Natural killer cell (primary cell): ENCODE results near the gene RNF222. TPM values are rescaled to one million over a fixed set of nuclear protein-coding genes. Genes with fewer than 3 reads are reported as not detected.
A peak's percentile ranks its signal among the peaks of the same experiment; 100 is the strongest.
"Not testable (repeated sequence)": the region's sequence is repeated elsewhere in the genome, so short reads cannot be mapped to it uniquely, and the experiment has no call there.

ENCODE experiments used
- ATAC-seq, 3 donors: fragments of 150-1000 bp in 2 of 3; fragments of 200-7000 bp in 1 of 3; cut with Tn5 transposase; 1 replicate in 1 of 3; 2 replicates in 2 of 3; pipeline ENCODE4 v1.10.0; 2021; ENCODE audit warnings: mild to moderate bottlenecking in 2 of 3, moderate library complexity in 2 of 3
- DNase-seq, 2 donors: peaks; one replicate each; pipeline versions ENCODE4 v3.0.0 to v3.0.0-alpha.2; 2013 to 2021; ENCODE audit warnings: mixed read lengths in 1 of 2
- H3K27ac ChIP-seq: one replicate; pipeline ENCODE4 v1.5.1; 2013; ENCODE audit warnings: mild to moderate bottlenecking, low read length
- H3K27me3 ChIP-seq: one replicate; pipeline ENCODE4 v1.6.1; 2013; ENCODE audit warnings: low read length; ENCODE audit not compliant: control insufficient read depth, insufficient read depth
- H3K36me3 ChIP-seq: one replicate; pipeline ENCODE4 v1.6.1; 2013; ENCODE audit warnings: low read length; ENCODE audit not compliant: control insufficient read depth, insufficient read depth
- H3K4me1 ChIP-seq: one replicate; pipeline ENCODE4 v1.6.1; 2013; ENCODE audit warnings: low read length; ENCODE audit not compliant: control insufficient read depth, insufficient read depth
- H3K4me3 ChIP-seq: one replicate; pipeline ENCODE4 v1.5.1; 2013; ENCODE audit warnings: low read length
- H3K9me3 ChIP-seq: one replicate; pipeline ENCODE4 v1.6.1; 2013; ENCODE audit warnings: low read length; ENCODE audit not compliant: control insufficient read depth, insufficient read depth
- H3K27ac Mint-ChIP-seq, 2 donors: one replicate each; pipeline ENCODE4 v1.8.0; 2022; ENCODE audit warnings: mild to moderate bottlenecking in 2 of 2, mixed read lengths in 2 of 2, moderate library complexity in 1 of 2
- H3K27me3 Mint-ChIP-seq, 2 donors: one replicate each; pipeline ENCODE4 v1.8.0; 2022; ENCODE audit warnings: low read depth in 2 of 2, mixed read lengths in 2 of 2
- H3K36me3 Mint-ChIP-seq: one replicate; pipeline ENCODE4 v1.8.0; 2022; ENCODE audit warnings: mixed read lengths
- H3K4me1 Mint-ChIP-seq, 2 donors: one replicate each; pipeline ENCODE4 v1.8.0; 2022; ENCODE audit warnings: mixed read lengths in 2 of 2
- H3K4me3 Mint-ChIP-seq: one replicate; pipeline ENCODE4 v1.8.0; 2022; ENCODE audit warnings: mild to moderate bottlenecking, moderate library complexity, mixed read lengths
- H3K9me3 Mint-ChIP-seq, 2 donors: one replicate each; pipeline ENCODE4 v1.8.0; 2022; ENCODE audit warnings: mixed read lengths in 2 of 2
- WGBS: methylation state at CpG from one replicate; pipeline ENCODE4 v1.1.7; 2013; ENCODE audit warnings: missing lambda C conversion rate; ENCODE audit not compliant: insufficient coverage; 5-methylcytosine and 5-hydroxymethylcytosine counted together
- intact Hi-C: fragments of 100-400 bp; cut with micrococcal nuclease; formaldehyde crosslinking; loops from one replicate; pipeline ENCODE4 v1.14.2; 2022
- total RNA-seq, 4 donors: library from RNA; stranded (reverse); fragments of 120-200 nt in 1 of 4; gene quantifications; one replicate each; pipeline versions ENCODE4 v1.2.3 to v1.2.4, GENCODE V29; 2013 to 2022
- TF ChIP-seq, protein P1 (sequence below): fragments of 200-600 bp; IDR thresholded peaks from one replicate; pipeline ENCODE4 v1.8.0; 2022; ENCODE audit warnings: antibody characterized with exemption

The RNF222 gene
- total RNA-seq, 3 donors from 2014 or later (not counting 1 experiment from before 2014, with no cell fraction given): 0.35 to 1.1 (median 0.52) TPM

DNA sequence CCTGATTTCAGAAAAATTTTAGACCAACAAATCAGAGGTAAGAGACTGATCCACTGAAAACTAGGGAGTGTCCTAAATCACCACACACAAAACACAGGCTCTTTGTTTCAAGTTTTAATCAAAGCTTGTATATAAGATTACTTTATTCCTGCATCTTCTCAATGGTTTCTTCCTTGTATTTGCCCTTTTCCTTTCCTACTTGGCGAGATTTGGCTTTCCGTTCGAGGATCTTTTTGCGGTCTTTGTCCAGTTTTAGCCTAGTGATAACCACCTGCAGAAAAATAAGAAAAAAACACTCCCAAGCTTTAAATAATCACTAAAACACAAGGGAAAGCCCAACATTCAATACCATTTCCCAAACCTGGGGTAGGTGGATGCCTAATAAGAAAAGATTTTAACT lies 20.2 kb downstream of the RNF222 start:
- DNase-seq (no peak), ATAC-seq (no peak)
- Histone ChIP-seq H3K4me3 (no peak overlapping the region), H3K4me1 (peaks cover 34% of the 10 kb centered on the region), H3K36me3 (peaks cover 48% of the 10 kb centered on the region), H3K27ac (no peak overlapping the region), H3K27me3 (no peaks in the 10 kb centered on the region), H3K9me3 (no peaks in the 10 kb centered on the region)
- 100% methylated on average over 4 of the region's 4 CpGs for WGBS
- H3K9me3 Mint-ChIP-seq: no peaks in the 10 kb centered on the region
- H3K36me3 Mint-ChIP-seq: peaks cover 8% of the 10 kb centered on the region
- no peaks in the 10 kb centered on the region for H3K27me3 Mint-ChIP-seq
- H3K27ac Mint-ChIP-seq: peak overlapping the region; percentile 79 to 84
- peaks cover 43% of the 10 kb centered on the region in 2 donors for H3K4me1 Mint-ChIP-seq
- TF ChIP-seq, protein P1, sequence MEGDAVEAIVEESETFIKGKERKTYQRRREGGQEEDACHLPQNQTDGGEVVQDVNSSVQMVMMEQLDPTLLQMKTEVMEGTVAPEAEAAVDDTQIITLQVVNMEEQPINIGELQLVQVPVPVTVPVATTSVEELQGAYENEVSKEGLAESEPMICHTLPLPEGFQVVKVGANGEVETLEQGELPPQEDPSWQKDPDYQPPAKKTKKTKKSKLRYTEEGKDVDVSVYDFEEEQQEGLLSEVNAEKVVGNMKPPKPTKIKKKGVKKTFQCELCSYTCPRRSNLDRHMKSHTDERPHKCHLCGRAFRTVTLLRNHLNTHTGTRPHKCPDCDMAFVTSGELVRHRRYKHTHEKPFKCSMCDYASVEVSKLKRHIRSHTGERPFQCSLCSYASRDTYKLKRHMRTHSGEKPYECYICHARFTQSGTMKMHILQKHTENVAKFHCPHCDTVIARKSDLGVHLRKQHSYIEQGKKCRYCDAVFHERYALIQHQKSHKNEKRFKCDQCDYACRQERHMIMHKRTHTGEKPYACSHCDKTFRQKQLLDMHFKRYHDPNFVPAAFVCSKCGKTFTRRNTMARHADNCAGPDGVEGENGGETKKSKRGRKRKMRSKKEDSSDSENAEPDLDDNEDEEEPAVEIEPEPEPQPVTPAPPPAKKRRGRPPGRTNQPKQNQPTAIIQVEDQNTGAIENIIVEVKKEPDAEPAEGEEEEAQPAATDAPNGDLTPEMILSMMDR: no peak
- intact Hi-C loops: no loop called here
- peak overlapping the region; percentile 69 for H3K4me3 Mint-ChIP-seq

DNA sequence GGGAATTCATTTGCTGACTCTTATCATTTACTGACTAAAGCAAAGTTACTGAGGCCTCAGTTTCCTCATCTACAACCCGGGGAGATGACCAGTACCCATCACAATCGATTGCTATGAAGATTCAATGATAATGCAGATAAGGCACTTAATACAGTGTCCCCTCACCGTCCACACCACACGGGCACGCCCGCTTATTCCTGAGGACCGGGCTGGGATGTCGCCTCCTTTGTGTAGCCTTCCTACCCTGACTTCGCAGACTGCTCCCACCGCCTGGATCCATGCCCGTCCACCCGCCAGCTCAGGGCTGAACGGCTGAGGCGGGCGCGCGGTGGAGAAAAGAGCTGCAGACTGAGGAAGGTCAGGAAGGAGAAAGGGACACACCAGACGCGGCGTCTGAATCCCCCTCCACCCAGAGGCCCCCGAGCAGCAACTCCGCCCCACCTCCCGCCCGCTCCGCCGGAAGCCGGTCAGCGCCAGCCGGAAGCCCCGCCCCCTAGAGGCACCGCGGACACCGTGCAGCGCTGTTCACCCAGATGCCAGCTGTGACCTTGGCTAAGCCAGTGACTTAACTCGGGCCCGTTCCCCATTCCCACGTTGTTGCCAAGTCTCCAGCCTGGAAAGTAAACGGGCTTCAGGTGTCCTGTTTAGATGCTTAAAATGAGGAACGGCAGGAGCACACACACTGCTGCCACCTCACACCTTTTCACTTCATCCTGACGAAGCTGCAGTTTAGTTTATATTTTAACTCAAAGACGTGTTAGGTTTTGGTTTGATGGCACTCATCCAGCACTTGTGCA lies 21.2 kb downstream of the RNF222 start, which contains the start of gene KRABD2:
Gene KRABD2 (minus strand): TSS at position 434 of the 797 bp plus-strand sequence.
- Histone ChIP-seq H3K4me3 (peak within 1 kb of the TSS; percentile 83), H3K36me3 (peaks cover 48% of the 10 kb centered on the region), H3K27me3 (no peaks in the 10 kb centered on the region), H3K4me1 (peaks cover 27% of the 10 kb centered on the region), H3K27ac (peak within 1 kb of the TSS; percentile 53), H3K9me3 (no peaks in the 10 kb centered on the region)
- DNase-seq (peak; percentile 86 to 93), ATAC-seq (peak; percentile 100)
- peak within 1 kb of the TSS; percentile 79 to 84 for H3K27ac Mint-ChIP-seq
- WGBS: 3% methylated on average over 41 of the region's 41 CpGs
- intact Hi-C loops: no loop called here
- no peaks in the 10 kb centered on the region for H3K9me3 Mint-ChIP-seq
- H3K4me3 Mint-ChIP-seq: peak within 1 kb of the TSS; percentile 88
- H3K36me3 Mint-ChIP-seq: peaks cover 8% of the 10 kb centered on the region
- no peaks in the 10 kb centered on the region for H3K27me3 Mint-ChIP-seq
- TF ChIP-seq, protein P1: peak; percentile 51
- H3K4me1 Mint-ChIP-seq: peaks cover 43% of the 10 kb centered on the region in 2 donors

DNA sequence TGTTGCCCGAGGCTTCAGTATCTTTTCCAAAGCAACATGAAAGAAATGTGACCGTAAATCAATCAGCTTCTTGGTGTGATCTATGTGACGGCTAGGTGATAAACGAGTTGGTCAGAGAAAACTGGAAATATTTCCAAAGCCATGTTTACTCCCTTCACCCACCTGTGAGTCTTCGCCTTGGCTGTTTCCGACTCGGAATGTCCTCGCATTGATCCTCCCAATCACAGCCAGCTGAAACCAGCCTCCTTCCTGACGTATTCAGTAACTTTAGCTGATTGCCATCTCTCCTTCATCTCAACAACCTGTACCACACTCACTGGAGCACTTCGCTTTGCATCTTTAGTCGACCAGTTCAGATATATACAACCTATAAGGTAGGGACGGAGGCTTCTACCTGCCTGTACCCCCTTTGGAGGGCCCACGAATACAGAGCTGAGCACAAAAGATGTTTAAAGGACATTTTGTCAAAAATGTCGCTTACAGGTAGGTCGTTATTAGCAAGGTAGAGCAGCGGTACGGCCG lies 21.8 kb downstream of the RNF222 start:
- no peaks in the 10 kb centered on the region for H3K27me3 Mint-ChIP-seq
- peaks cover 37 to 38% of the 10 kb centered on the region in 2 donors for H3K4me1 Mint-ChIP-seq
- TF ChIP-seq, protein P1: no peak
- peak overlapping the region; percentile 88 for H3K4me3 Mint-ChIP-seq
- H3K4me1 ChIP-seq: peaks cover 20% of the 10 kb centered on the region
- peak overlapping the region; percentile 83 for H3K4me3 ChIP-seq
- H3K27ac Mint-ChIP-seq: peak overlapping the region; percentile 79 to 84
- no peaks in the 10 kb centered on the region for H3K9me3 Mint-ChIP-seq
- ATAC-seq: no peak
- peak overlapping the region; percentile 53 for H3K27ac ChIP-seq
- no peaks in the 10 kb centered on the region for H3K27me3 ChIP-seq
- WGBS: 45% methylated on average over 18 of the region's 18 CpGs
- peaks cover 43% of the 10 kb centered on the region for H3K36me3 ChIP-seq
- no peak for DNase-seq
- H3K36me3 Mint-ChIP-seq: peaks cover 8% of the 10 kb centered on the region
- H3K9me3 ChIP-seq: no peaks in the 10 kb centered on the region
- intact Hi-C loops: no loop called here

DNA sequence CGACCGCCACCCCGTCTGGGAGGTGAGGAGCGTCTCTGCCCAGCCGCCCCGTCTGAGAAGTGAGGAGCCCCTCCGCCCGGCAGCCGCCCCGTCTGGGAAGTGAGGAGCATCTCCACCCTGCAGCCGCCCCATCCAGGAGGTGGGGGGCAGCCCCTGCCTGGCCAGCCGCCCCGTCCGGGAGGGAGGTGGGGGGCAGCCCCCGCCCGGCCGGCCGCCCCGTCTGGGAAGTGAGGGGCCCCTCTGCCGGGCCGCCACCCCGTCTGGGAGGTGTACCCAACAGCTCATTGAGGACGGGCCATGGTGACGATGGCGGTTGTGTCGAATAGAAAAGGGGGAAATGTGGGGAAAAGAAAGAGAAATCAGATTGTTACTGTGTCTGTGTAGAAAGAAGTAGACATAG lies 23.8 kb downstream of the RNF222 start:
- H3K27me3 Mint-ChIP-seq: not testable (repeated sequence)

More for the DNA sequence above, 23.8 kb downstream of the RNF222 start:
- WGBS: 97% methylated on average over 20 of the region's 26 CpGs
- ATAC-seq, DNase-seq, intact Hi-C loops, H3K27me3 ChIP-seq, H3K4me3 Mint-ChIP-seq, H3K4me3 ChIP-seq, H3K9me3 ChIP-seq, H3K27ac ChIP-seq, H3K27ac Mint-ChIP-seq, H3K9me3 Mint-ChIP-seq: not testable (repeated sequence)
- Mint-ChIP-seq H3K4me1 (peaks cover 26% of the 10 kb centered on the region in 2 donors), H3K36me3 (peaks cover 20% of the 10 kb centered on the region)
- H3K36me3 ChIP-seq: peaks cover 35% of the 10 kb centered on the region
- peaks cover 20% of the 10 kb centered on the region for H3K4me1 ChIP-seq
